VCaP (cell line): Measurements from ENCODE around the gene SF3B4.

Experiments used
- H3K27ac ChIP-seq: fragments of 450-650 bp; 2 replicates; pipeline ENCODE4 v1.5.1; 2017
- TF ChIP-seq, protein P1 (sequence below): fragments of 450-650 bp; conservative IDR thresholded peaks from 2 replicates; pipeline ENCODE4 v1.5.1; 2017; ENCODE audit warnings: mild to moderate bottlenecking, moderate library complexity

Gene SF3B4

DNA sequence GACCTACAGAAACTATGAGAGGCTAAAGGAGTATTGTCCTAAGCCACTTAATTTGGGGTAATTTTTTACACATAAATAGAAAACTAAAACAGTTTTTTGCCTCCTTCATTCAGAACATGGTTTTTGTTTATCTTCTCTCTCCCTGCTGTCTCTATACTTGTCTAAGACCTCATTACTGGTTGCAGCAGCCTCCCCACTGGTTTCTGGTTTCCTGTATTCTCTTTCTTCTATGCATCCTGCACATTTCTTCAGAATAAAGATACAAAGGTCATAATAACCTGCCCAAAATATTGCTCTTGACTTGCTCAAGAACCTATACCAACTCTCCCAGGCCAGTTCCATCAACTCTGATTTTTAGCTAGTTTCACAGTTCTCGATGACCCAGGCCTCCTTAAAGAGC, 48.0 kb downstream of the SF3B4 start:
- no peak overlapping the region for H3K27ac ChIP-seq
- TF ChIP-seq, protein P1, sequence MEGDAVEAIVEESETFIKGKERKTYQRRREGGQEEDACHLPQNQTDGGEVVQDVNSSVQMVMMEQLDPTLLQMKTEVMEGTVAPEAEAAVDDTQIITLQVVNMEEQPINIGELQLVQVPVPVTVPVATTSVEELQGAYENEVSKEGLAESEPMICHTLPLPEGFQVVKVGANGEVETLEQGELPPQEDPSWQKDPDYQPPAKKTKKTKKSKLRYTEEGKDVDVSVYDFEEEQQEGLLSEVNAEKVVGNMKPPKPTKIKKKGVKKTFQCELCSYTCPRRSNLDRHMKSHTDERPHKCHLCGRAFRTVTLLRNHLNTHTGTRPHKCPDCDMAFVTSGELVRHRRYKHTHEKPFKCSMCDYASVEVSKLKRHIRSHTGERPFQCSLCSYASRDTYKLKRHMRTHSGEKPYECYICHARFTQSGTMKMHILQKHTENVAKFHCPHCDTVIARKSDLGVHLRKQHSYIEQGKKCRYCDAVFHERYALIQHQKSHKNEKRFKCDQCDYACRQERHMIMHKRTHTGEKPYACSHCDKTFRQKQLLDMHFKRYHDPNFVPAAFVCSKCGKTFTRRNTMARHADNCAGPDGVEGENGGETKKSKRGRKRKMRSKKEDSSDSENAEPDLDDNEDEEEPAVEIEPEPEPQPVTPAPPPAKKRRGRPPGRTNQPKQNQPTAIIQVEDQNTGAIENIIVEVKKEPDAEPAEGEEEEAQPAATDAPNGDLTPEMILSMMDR = no peak

DNA sequence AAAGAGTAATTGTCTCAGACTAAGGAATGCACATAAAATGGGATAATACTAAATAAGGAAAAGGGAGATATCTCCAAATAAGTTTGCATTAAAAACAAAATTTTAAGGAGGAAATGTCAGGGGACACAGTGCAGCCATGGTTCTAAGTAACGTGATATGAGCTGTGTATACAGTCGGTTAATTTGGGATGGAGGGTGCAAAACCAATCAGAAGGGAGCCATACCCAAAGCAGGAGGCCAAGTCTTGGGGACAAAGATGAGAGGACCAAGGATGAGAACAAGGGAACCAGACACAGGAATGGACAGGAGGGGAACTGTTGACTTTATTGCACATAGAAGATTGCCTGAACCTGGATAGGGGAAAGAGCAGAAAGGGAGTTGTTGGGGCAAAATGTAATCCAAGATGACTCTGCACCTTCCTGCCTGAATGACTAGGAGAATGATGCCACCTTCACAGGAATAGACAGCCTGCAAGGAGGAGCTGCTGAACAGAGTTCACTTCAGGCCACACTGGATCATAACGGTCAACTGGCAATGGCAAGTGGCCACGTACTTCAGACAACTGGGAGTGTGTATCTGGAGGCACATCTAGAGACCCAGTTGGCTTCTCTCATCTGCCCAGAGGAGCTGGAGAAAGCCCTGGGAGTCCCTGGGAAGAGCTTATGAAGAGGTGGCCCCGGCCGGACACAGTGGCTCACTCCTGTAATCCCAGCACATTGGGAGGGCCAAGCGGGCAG, 50.2 kb downstream of the SF3B4 start:
- no peak overlapping the region for H3K27ac ChIP-seq
- TF ChIP-seq, protein P1 = no peak
